KMS-11 (cell line): ENCODE measurements around the gene TMEM72.

Source experiments
- H2AFZ ChIP-seq: fragments of 200-600 bp; sonication (generic); 2 replicates; pipeline ENCODE4 v1.6.1; 2016; ENCODE audit warnings: antibody characterized with exemption, mixed run types, low read depth
- H3K27ac ChIP-seq: fragments of 200-600 bp; sonication (generic); 2 replicates; pipeline ENCODE4 v1.6.1; 2016; ENCODE audit warnings: mild to moderate bottlenecking, mixed run types
- H3K27me3 ChIP-seq: fragments of 200-600 bp; sonication (generic); 2 replicates; pipeline ENCODE4 v1.6.1; 2017; ENCODE audit warnings: mild to moderate bottlenecking, low read depth, mixed run types, moderate library complexity; ENCODE audit not compliant: insufficient read depth
- H3K36me3 ChIP-seq: fragments of 200-600 bp; sonication (generic); 2 replicates; pipeline ENCODE4 v1.6.1; 2017; ENCODE audit warnings: mild to moderate bottlenecking, mixed run types; ENCODE audit not compliant: insufficient read depth
- H3K4me1 ChIP-seq: fragments of 200-600 bp; sonication (generic); 2 replicates; pipeline ENCODE4 v1.6.1; 2016; ENCODE audit warnings: mild to moderate bottlenecking, low read depth, mixed run types; ENCODE audit not compliant: poor library complexity, severe bottlenecking
- H3K4me2 ChIP-seq: fragments of 200-600 bp; sonication (generic); 2 replicates; pipeline ENCODE4 v1.7.0; 2016; ENCODE audit warnings: mild to moderate bottlenecking, mixed run types
- H3K4me3 ChIP-seq: fragments of 200-600 bp; sonication (generic); IDR thresholded peaks from 2 replicates; pipeline ENCODE4 v1.6.1; 2017; ENCODE audit warnings: low read depth, low read length, mixed read lengths; ENCODE audit not compliant: insufficient read depth
- H3K79me2 ChIP-seq: fragments of 200-600 bp; sonication (generic); 2 replicates; pipeline ENCODE4 v1.6.1; 2016; ENCODE audit warnings: low read depth, mixed run types; ENCODE audit not compliant: insufficient read depth
- H3K9ac ChIP-seq: fragments of 200-600 bp; sonication (generic); 2 replicates; pipeline ENCODE4 v1.6.1; 2016; ENCODE audit warnings: mild to moderate bottlenecking, mixed run types
- H4K20me1 ChIP-seq: fragments of 200-600 bp; sonication (generic); 2 replicates; pipeline ENCODE4 v1.6.1; 2016; ENCODE audit warnings: mild to moderate bottlenecking, mixed run types; ENCODE audit not compliant: insufficient read depth
- CTCF ChIP-seq: fragments of 200-600 bp; sonication (generic); conservative IDR thresholded peaks from 2 replicates; pipeline ENCODE4 v1.6.1; 2017; ENCODE audit warnings: low read depth, mild to moderate bottlenecking, antibody characterized with exemption, low read length, moderate library complexity, mixed read lengths

The TMEM72 gene

GRCh38 chr10:44978570-44979280 lies 67.6 kb downstream of the TMEM72 start, which contains the start of gene DEPP1:
Gene DEPP1, minus strand, starts transcription at chr10:44978809. Its CDS starts 779 bp downstream, at chr10:44978030.
- peak within 1 kb of the TSS; percentile 91 for H3K4me2 ChIP-seq
- H3K4me1 ChIP-seq: peaks cover 67% of the 10 kb centered on the region
- 0 out of 2 replicates have a peak, but pooled peaks cover 3% of the 10 kb centered on the region for H3K36me3 ChIP-seq
- peak within 1 kb of the TSS; percentile 60 for H3K9ac ChIP-seq
- no peak within 1 kb of the TSS for H2AFZ ChIP-seq
- H3K27ac ChIP-seq: peak within 1 kb of the TSS; percentile 57
- H3K79me2 ChIP-seq: peaks cover 41% of the 10 kb centered on the region
- H3K27me3 ChIP-seq: no peaks in the 10 kb centered on the region
- no peaks in the 10 kb centered on the region for H4K20me1 ChIP-seq
- H3K4me3 ChIP-seq: no peak within 1 kb of the TSS
- no peak for TF ChIP-seq CTCF

GRCh38 chr10:44979281-44980191 lies 68.4 kb downstream of the TMEM72 start:
- peak overlapping the region; percentile 60; the same call in 1 of the 2 replicates for H3K9ac ChIP-seq

DNA sequence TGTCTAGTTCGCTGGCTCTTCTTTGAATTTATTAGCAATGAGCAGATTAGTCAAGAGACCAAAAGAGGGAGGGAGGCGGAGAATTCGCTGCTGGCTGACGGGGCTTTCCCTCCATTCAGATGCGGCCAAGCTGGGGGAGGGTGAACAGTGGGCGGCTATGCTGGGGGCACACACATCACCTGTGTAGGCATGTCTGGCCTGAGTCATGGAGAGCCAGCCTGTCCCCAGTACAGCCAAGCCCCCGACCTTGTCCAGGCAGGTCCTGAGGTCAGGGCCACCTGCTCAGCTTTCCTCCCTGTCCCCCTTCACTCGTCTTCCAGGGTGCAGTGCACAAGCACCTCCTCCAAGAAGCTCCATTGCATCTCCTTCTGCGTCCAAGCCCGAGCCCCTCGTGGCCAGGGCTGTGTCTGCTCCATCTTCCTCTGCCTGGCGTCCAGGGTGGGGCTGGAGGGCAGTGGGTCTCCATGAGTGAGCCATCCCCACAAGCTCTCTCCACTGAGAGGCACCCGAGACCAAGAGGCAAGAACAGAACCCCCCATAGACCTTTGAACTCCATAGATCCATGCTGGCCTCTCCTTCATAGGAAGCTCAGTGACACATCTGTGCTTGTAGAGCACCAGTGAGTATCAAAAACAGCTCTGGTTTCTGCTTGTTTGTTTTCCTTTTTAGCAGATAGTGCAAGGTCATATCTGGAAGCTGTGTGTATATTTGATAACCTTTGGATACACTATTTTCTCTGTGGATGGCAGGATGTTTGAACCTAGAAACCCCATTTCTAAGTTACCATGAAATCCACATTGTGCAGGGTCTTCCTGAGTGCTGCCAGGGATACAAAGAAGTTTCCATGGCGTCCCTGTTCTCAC lies 69.4 kb downstream of the TMEM72 start:
- no peak for TF ChIP-seq CTCF

More at GRCh38 chr10:44979281-44980191, 68.4 kb downstream of the TMEM72 start:
- no peak for TF ChIP-seq CTCF
- Histone ChIP-seq H3K36me3 (peaks cover 3% of the 10 kb centered on the region; the same call in 1 of the 2 replicates), H3K79me2 (peaks cover 41% of the 10 kb centered on the region), H3K4me3 (no peak overlapping the region), H2AFZ (no peak overlapping the region), H4K20me1 (no peaks in the 10 kb centered on the region), H3K27ac (peak overlapping the region; percentile 57; the same call in 1 of the 2 replicates), H3K4me2 (peak overlapping the region; percentile 91), H3K4me1 (peaks cover 59% of the 10 kb centered on the region), H3K27me3 (no peaks in the 10 kb centered on the region)

More for the DNA sequence above, 69.4 kb downstream of the TMEM72 start:
- Histone ChIP-seq H3K4me2 (peak overlapping the region; percentile 24; the same call in 1 of the 2 replicates), H2AFZ (no peak overlapping the region), H3K27ac (peak overlapping the region; percentile 39), H3K9ac (no peak overlapping the region), H3K4me3 (no peak overlapping the region), H3K36me3 (peaks cover 3% of the 10 kb centered on the region; the same call in 1 of the 2 replicates), H3K79me2 (peaks cover 41% of the 10 kb centered on the region), H4K20me1 (no peaks in the 10 kb centered on the region), H3K27me3 (no peaks in the 10 kb centered on the region), H3K4me1 (peaks cover 54% of the 10 kb centered on the region)
